GM10847 (cell line): ENCODE results near the gene NFATC2.

Experiments
- POLR2A ChIP-seq: IDR thresholded peaks from 2 replicates; pipeline ENCODE4 v1.6.1; 2011; ENCODE audit not compliant: insufficient read length; ENCODE audit errors: extremely low read depth

The NFATC2 gene

GRCh38 chr20:51513545-51513944 lies 29.0 kb downstream of the NFATC2 start:
- no peak for TF ChIP-seq POLR2A

GRCh38 chr20:51512645-51513044 lies 29.9 kb downstream of the NFATC2 start:
- TF ChIP-seq POLR2A, result no peak

- TF ChIP-seq POLR2A, result no peak
Observed at GRCh38 chr20:51511861-51512619, 30.5 kb downstream of the NFATC2 start.

- TF ChIP-seq POLR2A, result no peak
Observed at GRCh38 chr20:51510936-51511605, 31.4 kb downstream of the NFATC2 start.

DNA sequence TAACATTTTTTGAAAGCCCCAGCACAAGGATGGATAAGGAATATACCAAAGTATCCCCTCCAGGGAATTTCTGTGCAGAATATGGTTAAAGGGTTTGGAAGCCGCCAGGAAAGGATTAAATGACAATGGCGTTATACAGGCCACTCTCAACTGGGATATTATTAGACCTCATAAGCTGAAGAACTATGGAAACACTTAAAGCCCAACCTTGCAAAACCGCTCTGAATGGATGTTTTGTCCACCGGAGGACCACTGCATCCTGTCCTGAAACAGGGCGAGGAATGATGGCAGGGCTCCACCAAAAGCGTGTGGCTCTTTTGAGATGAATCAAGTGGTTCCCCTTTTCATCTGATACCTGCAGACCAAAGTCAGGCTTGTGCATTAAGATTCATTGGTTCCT lies 32.4 kb downstream of the NFATC2 start:
- no peak for TF ChIP-seq POLR2A

DNA sequence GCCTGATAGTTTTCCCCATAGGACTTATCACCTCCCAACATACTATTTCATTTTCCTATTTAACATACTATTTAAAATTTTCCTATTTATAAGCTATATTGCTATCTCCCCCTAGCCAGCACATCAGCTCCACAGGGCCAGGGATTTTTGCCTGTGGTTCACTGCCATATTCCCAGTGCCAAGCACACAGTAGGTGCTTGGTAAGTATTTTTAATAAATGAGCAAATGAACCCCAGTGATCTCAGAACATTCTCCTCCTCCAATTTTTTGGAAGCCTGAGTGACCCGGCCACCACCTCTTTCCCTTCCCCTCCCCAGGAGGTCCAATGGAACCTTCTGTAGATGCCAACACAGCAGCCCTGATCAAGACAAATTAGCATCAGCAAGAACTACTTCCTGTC lies 33.3 kb downstream of the NFATC2 start:
- no peak for TF ChIP-seq POLR2A

DNA sequence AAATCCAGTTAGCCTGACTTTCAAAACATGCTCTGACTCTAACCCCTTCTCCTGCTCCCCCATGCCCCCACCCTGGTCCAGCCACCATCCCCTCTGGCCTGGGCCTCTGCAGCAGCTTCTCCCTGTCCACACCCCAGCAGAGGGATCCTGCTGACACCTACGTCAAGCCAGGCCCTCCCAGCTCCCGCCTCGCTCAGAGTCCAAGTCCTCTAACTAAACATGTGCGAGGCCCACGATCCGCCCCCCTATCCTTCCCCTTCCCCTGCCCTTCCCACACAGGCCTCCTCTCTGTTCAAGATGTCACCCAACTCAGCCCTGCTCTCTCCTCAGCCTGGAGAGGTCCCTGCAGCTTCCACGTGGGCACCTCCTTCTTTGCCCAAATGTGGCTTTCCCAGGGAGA lies 33.7 kb downstream of the NFATC2 start:
- no peak for TF ChIP-seq POLR2A

- TF ChIP-seq POLR2A, result no peak
Observed at GRCh38 chr20:51508158-51508557, 34.4 kb downstream of the NFATC2 start.

DNA sequence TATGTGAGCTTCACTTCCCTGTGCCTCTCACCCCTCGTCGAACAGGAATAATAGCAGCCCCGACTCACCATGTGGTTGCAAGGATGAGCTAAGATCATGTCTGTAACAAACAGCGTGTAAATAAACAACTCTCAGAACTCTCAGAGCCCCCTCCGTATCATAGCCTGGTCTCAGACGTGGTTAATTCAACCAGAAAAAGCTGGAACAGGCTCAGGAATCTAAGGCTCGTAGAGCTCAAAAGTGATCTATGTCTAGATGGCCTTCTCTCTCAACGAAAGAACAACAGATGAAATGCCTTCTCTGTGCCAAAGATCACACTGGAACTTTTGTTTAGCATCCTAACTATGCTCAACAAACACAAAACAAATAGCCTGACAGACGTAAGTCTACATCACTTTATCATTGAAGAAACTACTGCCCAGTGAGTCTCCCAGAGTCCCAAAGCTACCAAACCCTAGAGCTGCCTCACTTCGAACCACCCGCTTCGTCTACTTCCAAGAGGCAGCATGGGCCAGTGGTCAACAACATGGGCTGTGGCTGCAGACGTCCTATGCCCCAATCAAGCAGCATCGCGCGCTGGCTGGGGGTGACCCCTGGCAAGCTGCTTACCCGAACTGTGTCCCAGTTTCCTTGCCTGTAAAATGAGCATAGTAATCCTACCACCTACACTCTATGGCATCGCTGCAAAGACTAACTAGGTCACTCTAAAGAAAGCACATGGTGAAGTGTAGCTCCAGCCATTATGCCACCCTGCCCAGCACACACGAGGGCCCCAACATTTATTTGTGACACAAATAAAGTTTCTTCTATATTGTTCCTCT lies 35.1 kb downstream of the NFATC2 start:
- no peak for TF ChIP-seq POLR2A

- TF ChIP-seq POLR2A, result no peak
Observed at GRCh38 chr20:51506527-51507215, 35.8 kb downstream of the NFATC2 start.

DNA sequence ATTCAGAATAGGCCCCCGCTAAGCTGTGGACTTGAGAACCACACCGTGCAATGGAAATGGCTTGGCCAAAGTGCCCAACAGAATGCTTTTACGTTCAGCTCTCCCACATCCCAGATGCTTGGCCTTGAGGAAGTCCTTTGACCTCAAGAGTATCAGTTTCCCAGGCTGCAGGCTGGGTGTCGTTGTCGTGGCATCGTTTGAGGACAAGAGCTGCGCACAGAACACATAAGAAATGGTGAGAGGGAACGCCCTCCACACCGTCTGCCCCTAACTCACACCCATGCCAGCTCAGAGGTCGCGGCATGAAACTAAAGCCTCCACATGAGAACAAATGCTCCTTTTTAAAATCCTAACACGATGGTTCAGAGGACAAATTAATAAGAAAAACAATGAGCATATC lies 37.0 kb downstream of the NFATC2 start:
- TF ChIP-seq POLR2A, result no peak

DNA sequence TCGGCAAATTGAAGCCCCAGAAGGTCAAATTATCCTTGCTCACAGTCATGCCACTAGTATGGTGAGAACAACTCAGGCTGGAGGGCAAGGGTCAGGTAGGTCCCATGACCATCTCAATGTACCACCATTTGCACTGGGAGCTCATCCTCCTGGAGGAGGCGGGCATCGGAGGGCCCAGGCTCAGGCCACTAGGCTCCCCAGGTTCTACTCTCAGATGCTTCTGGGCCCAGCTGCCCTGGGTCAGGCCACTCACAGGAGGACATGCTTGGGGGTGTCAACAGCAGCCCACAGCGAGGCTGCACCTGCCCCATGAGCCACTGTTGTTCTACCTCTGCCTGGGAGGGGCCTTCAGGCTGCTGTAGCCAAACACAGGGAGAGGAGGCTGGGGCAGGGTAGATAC lies 39.1 kb downstream of the NFATC2 start:
- TF ChIP-seq POLR2A, result no peak

GRCh38 chr20:51500936-51501335 lies 41.6 kb downstream of the NFATC2 start:
- no peak for TF ChIP-seq POLR2A

DNA sequence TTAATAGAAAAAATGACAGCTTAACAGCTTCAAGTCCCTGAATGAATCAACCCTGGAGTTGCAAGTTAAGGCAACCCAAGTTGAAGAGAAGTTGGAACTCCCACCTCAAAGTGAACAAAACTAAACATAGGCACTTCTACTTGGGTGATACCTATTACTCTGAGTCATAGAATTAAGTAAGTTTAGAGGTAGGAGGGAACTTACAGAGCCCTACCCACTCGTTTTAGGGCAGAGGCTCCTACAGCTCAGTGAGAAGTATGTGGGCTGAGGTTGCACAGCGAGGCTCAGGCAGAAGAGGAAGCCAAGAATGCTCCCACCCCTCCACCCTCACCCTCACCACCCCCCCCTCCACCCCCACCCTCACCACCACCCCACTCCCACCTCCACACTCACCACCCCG lies 42.2 kb downstream of the NFATC2 start:
- no peak for TF ChIP-seq POLR2A
